CD4-positive, alpha-beta T cell treated with Interleukin-21 for 1 hour (primary cell): ENCODE data around the gene D2HGDH.
A peak's percentile ranks its signal among the peaks of the same experiment; 100 is the strongest.
"Not testable (repeated sequence)": the region's sequence is repeated elsewhere in the genome, so short reads cannot be mapped to it uniquely, and the experiment has no call there.

Experiments
- DNase-seq: peaks from one replicate; pipeline ENCODE4 v3.0.0-alpha.2; 2020

D2HGDH gene

DNA sequence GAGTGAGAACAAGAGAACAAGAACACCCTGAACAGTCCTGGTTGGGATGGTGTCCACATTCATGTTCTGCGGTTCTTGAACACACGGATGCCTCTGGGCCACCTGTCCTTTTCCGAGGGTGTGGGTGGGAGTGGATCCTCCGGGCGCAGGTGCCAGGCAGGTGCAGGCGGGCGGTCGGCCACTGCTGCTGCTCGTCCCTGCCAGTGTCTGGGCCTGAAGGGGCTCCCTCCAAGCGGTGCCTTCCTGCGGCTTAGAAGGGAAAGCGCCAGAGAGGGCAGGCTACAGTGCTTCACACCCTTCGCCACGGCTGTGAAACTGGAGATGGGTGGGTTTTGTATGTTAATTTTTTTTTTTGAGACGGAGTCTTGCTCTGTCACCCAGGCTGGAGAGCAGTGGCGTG lies 8.0 kb upstream of the D2HGDH start:
- no peak for DNase-seq

DNA sequence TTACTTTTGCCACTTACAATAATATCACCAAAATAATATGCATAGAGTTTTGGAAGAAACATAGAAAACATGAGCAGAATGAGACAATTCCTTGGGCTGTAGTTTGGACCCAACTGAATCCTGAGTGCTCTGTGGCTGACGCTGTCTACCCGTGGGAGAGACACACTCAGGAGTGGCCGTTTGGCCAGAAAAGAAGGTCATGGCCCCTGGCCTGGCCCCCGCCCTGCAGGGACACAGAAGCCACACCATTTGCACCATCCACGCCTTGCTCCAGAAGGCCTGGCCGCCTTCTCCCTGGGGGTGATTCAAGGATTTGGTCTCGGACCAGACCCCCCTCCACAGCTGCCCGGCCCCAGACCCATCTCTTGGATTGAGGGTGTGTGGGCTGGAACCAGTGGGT lies 6.4 kb upstream of the D2HGDH start:
- DNase-seq, result no peak

- no peak for DNase-seq
These were observed 5.8 kb upstream of the D2HGDH start for GRCh38 chr2:241728627-241729026.

DNA sequence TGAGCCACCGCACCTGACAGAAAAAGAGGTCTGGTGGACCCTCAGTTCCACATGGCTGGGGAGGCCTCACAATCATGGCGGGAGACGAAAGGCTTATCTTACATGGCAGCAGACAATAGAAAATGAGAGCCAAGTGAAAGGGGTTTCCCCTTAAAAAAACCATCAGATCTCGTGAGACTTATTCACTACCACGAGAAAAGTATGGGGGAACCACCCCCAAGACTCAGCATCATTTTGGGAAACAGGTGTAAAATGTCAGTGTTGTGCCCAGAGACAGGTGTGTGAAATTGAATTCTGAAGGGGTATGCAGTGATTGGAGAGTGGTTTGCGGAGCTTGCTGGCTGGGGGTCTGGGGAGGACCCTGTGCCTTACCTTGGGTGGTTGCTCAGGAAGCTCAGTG lies 4.6 kb upstream of the D2HGDH start:
- no peak for DNase-seq

- DNase-seq, result no peak
These were observed 3.6 kb upstream of the D2HGDH start for GRCh38 chr2:241730671-241731293.

GRCh38 chr2:241732513-241733186 lies 1.8 kb upstream of the D2HGDH start:
- peak; percentile 64 for DNase-seq

DNA sequence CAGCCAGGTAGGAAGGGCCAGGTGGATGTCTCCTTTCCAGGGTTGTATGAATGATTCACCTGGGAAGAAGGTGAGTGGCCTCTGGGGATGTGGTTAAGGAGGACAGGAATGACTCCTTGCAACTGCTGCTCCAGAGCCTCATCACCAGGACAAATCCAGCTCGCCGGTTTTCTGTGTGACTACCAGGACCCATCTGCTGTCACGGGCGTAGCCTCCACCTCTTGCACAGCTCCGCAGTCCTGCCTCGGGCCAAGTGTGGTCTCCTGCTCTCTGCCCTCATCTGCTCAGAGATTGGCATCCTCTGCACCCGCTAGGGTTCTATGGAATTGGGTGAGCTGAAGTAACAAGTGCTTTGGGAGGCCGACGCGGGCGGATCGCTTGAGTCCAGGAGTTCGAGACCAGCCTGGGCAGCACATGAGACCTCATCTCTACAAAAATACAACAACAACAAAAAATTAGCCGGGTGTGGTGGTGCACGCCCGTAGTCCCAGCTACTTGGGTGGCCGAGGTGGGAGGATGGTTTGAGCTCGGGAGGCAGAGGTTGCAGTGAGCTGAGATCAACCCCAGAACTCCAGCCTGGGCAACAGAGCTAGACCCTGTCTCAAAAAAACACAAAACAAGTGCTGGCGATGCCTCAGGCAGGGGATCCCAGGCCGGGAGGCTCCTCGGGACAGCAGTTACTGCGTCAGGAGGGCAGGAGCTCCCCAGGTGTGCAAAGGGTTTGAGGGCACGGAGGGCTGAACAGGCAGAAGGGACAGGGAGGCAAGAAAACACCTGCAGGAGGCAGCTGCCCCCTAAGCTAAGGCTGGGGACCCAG lies 831 bp upstream of the D2HGDH start:
- no peak for DNase-seq

DNA sequence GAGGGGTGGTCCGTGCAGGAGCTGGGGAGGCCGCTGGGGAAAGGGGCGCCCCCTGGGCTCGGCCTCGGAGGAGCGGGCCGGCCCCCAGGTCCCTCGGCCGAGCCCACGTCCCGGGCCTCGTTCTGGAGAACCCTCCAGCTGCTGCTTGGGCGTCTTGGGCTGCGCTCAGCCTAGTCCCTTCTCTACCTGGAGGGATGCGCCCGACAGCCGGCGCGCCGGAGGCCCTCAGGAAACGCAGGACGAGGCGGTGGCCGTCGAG lies 293 bp upstream of the D2HGDH start:
- no peak for DNase-seq

GRCh38 chr2:241736111-241736510 lies 1.7 kb downstream of the D2HGDH start:
- DNase-seq, result no peak

DNA sequence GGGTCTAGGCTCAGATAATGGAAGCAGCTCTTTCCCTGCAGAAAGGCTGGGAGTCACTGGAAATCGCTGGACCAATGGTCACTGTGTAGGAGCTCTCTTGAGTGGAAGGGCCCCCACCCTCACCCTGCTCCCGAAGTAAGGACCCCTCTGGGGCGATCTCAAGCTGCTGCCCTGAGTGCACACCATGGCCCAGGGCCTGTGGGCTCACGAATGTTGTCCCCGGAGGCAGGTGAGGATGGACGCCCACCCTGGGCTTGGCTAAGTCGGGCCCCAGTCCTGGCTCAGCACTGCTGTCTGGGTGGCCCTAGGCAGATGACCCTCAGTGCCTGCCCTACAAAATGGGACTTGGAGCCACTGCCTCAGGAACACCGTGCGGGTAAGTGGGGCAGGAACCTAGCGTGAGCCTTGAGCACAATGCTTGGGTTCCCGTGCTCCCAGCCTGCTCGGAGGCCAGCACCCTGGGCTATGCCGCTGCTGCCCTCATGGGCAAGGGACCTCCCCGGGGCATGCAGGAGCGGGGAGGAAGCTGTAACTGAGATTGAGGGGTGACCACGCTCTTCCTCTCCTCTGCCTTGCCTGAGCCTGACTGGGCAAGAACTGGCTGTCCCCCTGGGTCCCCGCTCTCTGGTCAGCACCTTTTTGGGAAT lies 3.7 kb downstream of the D2HGDH start:
- DNase-seq, result no peak

- DNase-seq, result no peak
These were observed 4.7 kb downstream of the D2HGDH start for GRCh38 chr2:241739177-241739576.

DNA sequence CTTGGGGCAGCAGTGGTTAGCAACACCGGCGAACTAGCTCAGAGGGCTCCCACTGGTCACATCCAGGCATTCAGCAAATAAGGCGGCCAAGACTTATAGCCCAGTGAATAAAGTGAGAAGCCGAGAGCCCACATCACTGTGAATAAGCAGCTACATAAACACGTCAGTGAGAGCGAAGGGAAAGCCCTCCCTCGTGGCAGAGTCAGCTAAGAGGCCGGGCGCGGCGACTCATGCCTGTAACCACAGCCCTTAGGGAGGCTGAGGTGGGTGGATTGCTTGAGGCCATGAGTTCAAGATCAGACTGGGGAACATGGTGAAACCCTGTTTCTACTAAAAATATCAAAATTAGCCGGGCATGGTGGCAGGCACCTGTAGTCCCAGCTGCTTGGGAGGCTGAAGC lies 5.2 kb downstream of the D2HGDH start:
- DNase-seq, result no peak

- peak; percentile 62 for DNase-seq
These were observed 6.6 kb downstream of the D2HGDH start for GRCh38 chr2:241741016-241741415.

- DNase-seq, result no peak
These were observed 8.0 kb downstream of the D2HGDH start for GRCh38 chr2:241742320-241742939.

- not testable (repeated sequence) for DNase-seq
These were observed 8.6 kb downstream of the D2HGDH start for GRCh38 chr2:241743008-241743407.

- DNase-seq, result no peak
These were observed 9.2 kb downstream of the D2HGDH start for GRCh38 chr2:241743620-241744019.

DNA sequence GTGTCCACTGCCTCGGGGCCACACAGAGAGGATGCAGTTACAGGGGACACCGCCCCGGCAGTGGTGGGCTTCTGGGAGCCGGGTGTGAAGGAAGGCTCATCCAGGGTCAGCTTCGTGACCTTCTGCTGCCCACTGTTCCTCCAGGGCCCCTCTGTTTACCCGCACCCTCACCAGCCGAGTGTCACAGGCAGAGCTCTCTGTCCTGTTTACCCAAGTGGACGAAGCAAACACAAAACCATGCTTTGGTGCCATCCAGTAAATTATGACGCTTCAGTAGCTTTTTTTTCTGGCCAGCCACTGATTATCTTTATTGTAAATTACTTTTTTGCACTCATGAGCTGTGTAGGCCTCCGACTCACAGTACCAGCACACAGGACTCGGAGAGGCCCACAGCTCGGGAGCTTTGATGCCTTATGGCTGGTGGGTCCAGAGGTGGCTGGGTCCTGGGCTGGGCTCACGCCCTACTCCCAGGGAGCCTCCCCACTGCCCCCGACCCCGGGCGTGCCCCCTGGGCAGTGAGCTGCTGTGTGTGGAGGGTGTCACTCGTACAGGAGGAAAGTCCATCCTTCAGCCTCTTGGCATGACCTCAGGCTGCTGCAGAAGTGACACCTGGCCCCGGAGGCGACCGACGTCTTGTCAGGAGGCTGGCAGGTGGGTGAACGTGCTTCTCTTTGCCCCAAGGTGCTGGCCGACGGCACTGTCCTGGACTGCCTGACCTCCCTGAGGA lies 9.8 kb downstream of the D2HGDH start:
- no peak for DNase-seq

DNA sequence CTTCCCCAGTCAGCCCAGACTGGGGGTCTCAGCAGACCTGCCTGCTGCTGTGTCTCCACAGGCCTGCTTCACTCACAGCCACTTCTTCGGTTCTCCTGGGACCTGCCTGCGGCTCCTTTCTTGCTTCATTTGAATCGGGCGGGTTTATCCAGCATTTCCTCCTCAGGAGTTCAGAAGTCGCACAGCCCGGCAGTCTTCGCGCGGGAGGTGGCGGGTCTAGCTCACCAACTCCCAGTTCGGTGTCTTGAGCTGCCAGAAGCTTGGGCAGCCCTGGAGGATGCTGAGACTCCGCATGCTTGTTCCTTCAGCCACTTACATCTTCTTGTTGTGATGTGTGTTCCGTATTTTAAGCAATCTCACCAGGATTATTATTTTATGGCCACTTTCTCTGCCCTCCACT lies 10.8 kb downstream of the D2HGDH start:
- no peak for DNase-seq

GRCh38 chr2:241746084-241746483 lies 11.7 kb downstream of the D2HGDH start:
- no peak for DNase-seq

- DNase-seq, result no peak
These were observed 14.2 kb downstream of the D2HGDH start for GRCh38 chr2:241748468-241749256.

- DNase-seq, result no peak
These were observed 15.8 kb downstream of the D2HGDH start for GRCh38 chr2:241750076-241750840.
